Skin epidermis (tissue), 12 donors: ENCODE measurements around the gene ELMOD3.
"Not testable (repeated sequence)": the region's sequence is repeated elsewhere in the genome, so short reads cannot be mapped to it uniquely, and the experiment has no call there.

Experiments used
- H3K27ac ChIP-seq, 21 experiments: fragments of 200-600 bp; sonication (generic) in 11 of 21; one replicate each; pipeline ENCODE4 v1.5.0; 2020; ENCODE audit warnings: mild to moderate bottlenecking in 3 of 21, inconsistent platforms in 2 of 21, moderate library complexity in 2 of 21
- H3K4me3 ChIP-seq, 7 experiments: fragments of 200-600 bp; sonication (generic) in 2 of 7; one replicate each; pipeline ENCODE4 v1.5.0; 2020; ENCODE audit warnings: inconsistent platforms in 2 of 7, mild to moderate bottlenecking in 2 of 7, moderate library complexity in 1 of 7

ELMOD3 gene

GRCh38 chr2:85362653-85363387, 8.3 kb downstream of the ELMOD3 start:
- H3K4me3 ChIP-seq, H3K27ac ChIP-seq: not testable (repeated sequence)

- H3K4me3 ChIP-seq: no peak overlapping the region
- H3K27ac ChIP-seq: no peak overlapping the region
Measured at GRCh38 chr2:85367180-85367579, 12.6 kb downstream of the ELMOD3 start.

GRCh38 chr2:85368921-85369320, 14.4 kb downstream of the ELMOD3 start:
- Histone ChIP-seq H3K27ac (no peak overlapping the region), H3K4me3 (no peak overlapping the region)

- Histone ChIP-seq H3K4me3 (no peak overlapping the region), H3K27ac (no peak overlapping the region)
Measured at GRCh38 chr2:85369500-85369899, 14.9 kb downstream of the ELMOD3 start.

GRCh38 chr2:85371045-85371444, 16.5 kb downstream of the ELMOD3 start:
- Histone ChIP-seq H3K27ac (no peak overlapping the region), H3K4me3 (no peak overlapping the region)

GRCh38 chr2:85376291-85377065, 21.9 kb downstream of the ELMOD3 start:
- no peak overlapping the region for H3K4me3 ChIP-seq

GRCh38 chr2:85377083-85377482, 22.5 kb downstream of the ELMOD3 start:
- Histone ChIP-seq H3K27ac (peak overlapping the region in 12 of 21 experiments; percentile 3 to 56 (median 30)), H3K4me3 (no peak overlapping the region)

More at GRCh38 chr2:85376291-85377065, 21.9 kb downstream of the ELMOD3 start:
- peak overlapping the region in 10 of 21 experiments; percentile 3 to 56 (median 30) for H3K27ac ChIP-seq

GRCh38 chr2:85378257-85378656, 23.7 kb downstream of the ELMOD3 start:
- H3K27ac ChIP-seq: peak overlapping the region in 2 of 21 experiments; percentile 6 to 14
- H3K4me3 ChIP-seq: no peak overlapping the region

- H3K27ac ChIP-seq: no peak overlapping the region
- no peak overlapping the region for H3K4me3 ChIP-seq
Measured at GRCh38 chr2:85380048-85380447, 25.5 kb downstream of the ELMOD3 start.

- H3K27ac ChIP-seq, H3K4me3 ChIP-seq: not testable (repeated sequence)
Measured at GRCh38 chr2:85383151-85383550, 28.6 kb downstream of the ELMOD3 start.

GRCh38 chr2:85383850-85384249, 29.3 kb downstream of the ELMOD3 start:
- H3K4me3 ChIP-seq: no peak overlapping the region
- H3K27ac ChIP-seq: no peak overlapping the region

- Histone ChIP-seq H3K4me3 (no peak overlapping the region), H3K27ac (no peak overlapping the region)
Measured at GRCh38 chr2:85385746-85386145, 31.2 kb downstream of the ELMOD3 start.

GRCh38 chr2:85387754-85388153, 33.2 kb downstream of the ELMOD3 start:
- Histone ChIP-seq H3K27ac (no peak overlapping the region), H3K4me3 (no peak overlapping the region)

- Histone ChIP-seq H3K4me3 (no peak overlapping the region), H3K27ac (no peak overlapping the region)
Measured at GRCh38 chr2:85388878-85389538, 34.4 kb downstream of the ELMOD3 start.

GRCh38 chr2:85390941-85391669, 36.5 kb downstream of the ELMOD3 start:
- Histone ChIP-seq H3K27ac (peak overlapping the region in 1 of 21 experiments; percentile 21), H3K4me3 (no peak overlapping the region)

GRCh38 chr2:85393836-85394235, 39.3 kb downstream of the ELMOD3 start:
- no peak overlapping the region for H3K4me3 ChIP-seq

GRCh38 chr2:85394261-85394681, 39.7 kb downstream of the ELMOD3 start:
- peak overlapping the region in 5 of 21 experiments; percentile 3 to 55 (median 23) for H3K27ac ChIP-seq
- H3K4me3 ChIP-seq: no peak overlapping the region

More at GRCh38 chr2:85393836-85394235, 39.3 kb downstream of the ELMOD3 start:
- H3K27ac ChIP-seq: peak overlapping the region in 6 of 21 experiments; percentile 3 to 55 (median 16)

- peak overlapping the region in 2 of 21 experiments; percentile 35 to 36 for H3K27ac ChIP-seq
- H3K4me3 ChIP-seq: no peak overlapping the region
Measured at GRCh38 chr2:85394976-85395375, 40.4 kb downstream of the ELMOD3 start.

GRCh38 chr2:85395912-85396475, 41.4 kb downstream of the ELMOD3 start:
- H3K27ac ChIP-seq: peak overlapping the region in 17 of 21 experiments; percentile 7 to 85 (median 64)
- H3K4me3 ChIP-seq: peak overlapping the region in 1 of 7 experiments; percentile 21
